HG02970 (cell line): Measurements from ENCODE around the gene KRTAP1-3.
"Not testable (repeated sequence)": the region's sequence is repeated elsewhere in the genome, so short reads cannot be mapped to it uniquely, and the experiment has no call there.

Experiments used
- ATAC-seq: cut with Tn5 transposase; IDR thresholded peaks from one replicate; pipeline ENCODE4 v1.9.1; 2021; ENCODE audit warnings: mild to moderate bottlenecking, moderate library complexity, moderate number of reproducible peaks; ENCODE audit not compliant: unreplicated experiment, low FRiP score

Gene KRTAP1-3

GRCh38 chr17:41013181-41013580 lies 21.5 kb downstream of the KRTAP1-3 start:
- no peak for ATAC-seq

GRCh38 chr17:41012326-41013120 lies 22.2 kb downstream of the KRTAP1-3 start:
- no peak for ATAC-seq

DNA sequence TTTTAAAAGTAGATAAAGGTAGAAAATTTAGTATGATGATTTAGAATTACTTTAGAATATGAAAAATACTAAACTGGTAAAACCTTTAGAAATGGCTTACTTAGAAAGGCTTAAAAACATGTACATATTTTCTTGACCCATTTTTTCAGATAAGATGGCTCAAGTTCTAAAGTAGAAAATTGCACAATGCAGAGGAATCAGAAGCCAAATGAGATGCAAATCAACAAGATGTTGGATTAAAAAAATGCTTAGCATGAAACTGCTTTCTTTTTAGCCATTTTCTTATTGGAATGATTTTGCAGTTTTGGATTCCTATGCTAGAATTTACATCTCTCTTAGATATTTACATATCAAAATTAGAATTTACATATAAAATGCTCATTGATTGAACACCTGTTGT lies 24.2 kb downstream of the KRTAP1-3 start:
- no peak for ATAC-seq

DNA sequence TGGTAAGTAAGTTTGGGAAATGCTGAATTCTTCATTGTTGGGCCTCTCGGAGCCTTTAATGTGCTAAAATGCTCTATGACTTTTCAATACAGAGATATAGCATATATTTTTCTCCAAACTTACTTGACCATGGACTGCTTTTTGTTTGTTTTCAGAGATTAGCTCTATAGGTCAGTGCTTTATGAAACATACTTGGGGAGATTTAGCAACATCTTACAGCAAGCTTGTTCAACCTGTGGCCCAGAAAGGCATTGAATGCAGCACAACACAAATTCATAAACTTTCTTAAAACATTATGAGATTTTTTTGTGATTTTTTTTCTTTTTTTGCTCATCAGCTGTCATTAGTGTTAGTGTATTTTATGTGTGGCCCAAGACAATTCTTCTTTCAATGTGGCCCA lies 24.7 kb downstream of the KRTAP1-3 start:
- ATAC-seq, result no peak

- no peak for ATAC-seq
These were observed 25.3 kb downstream of the KRTAP1-3 start for GRCh38 chr17:41009301-41009760.

- ATAC-seq, result no peak
These were observed 25.9 kb downstream of the KRTAP1-3 start, which contains the start of gene KRTAP3-1 for GRCh38 chr17:41008811-41009210. Gene KRTAP3-1, minus strand, starts transcription at chr17:41009128. Its CDS starts 54 bp downstream, at chr17:41009074.

GRCh38 chr17:41004397-41004796 lies 30.3 kb downstream of the KRTAP1-3 start:
- ATAC-seq, result no peak

DNA sequence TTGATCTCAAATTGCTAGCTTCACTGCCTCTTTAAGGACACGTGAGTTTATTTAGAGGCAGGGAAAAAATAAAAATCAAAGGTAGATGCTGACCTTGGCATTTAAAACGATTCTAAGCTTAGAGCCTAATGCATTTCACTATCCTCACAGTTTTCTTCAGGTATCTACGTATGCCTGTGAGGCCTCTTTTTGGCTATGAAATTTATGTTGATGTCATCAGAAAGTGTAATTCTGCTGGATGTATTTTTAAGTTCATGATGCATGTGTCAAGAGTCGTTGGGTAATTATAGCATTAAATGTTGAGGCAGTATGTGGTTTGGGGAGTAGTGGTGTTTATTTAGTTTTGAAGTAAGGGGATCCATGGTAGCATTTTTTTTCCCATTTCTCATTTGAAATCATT lies 30.7 kb downstream of the KRTAP1-3 start:
- no peak for ATAC-seq

DNA sequence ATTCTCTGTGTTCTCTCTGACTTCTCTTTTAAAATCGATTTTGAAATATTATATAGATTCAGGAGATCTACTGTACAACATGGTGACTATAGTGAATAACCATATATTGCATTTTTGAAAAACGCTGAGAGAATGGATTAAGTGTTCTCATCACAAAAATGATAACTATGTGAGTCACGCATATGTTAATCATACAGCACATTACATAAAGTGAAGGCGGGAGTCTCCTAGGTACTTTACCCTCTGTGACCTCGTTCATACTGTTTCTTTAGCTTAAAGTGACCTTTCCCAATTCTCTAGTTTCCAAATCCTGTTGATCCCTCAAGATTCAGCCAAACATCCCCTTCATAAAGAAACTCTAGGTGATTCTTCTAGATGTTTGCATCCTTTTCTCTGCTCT lies 31.9 kb downstream of the KRTAP1-3 start:
- ATAC-seq, result no peak

DNA sequence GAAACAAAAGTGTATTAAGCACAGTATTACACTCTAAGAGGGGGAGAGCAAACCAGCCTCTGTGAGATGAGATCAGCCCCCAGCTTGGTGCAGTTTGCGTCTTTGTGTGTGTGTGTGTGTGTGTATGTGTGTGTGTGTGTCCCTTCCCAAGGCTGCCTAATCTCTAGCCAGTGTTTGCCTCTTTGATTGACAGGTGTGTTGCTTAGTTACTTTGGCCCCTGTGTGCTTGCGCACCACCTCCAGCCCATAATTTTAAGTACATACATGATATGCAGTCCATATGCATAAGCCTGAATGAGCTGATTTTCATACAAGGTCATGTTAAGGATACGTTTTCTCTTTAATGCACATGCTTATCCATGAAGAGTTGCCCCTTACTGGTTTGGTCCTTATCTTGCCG lies 32.9 kb downstream of the KRTAP1-3 start:
- ATAC-seq, result no peak

DNA sequence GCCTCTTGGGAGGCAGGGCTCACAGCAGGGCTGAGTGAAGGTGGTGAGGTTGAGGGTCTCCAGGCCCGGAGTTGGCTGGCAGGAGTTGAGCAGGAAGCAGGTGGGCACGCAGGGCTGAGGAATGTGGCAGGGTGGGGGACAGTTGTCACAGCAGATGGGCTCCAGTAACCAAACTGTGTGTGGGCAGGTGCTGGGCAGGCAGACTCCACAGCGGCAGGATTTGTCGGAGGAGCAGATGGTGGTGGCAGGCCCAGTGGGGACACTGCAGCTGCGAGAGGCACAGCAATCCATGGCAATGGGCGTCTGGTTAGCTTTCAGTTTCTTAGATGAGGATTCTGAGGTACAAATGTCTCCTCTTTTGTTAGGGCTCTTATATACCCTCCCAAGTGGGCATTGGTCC lies 35.1 kb downstream of the KRTAP1-3 start, which contains the start of gene KRTAP3-2:
TSS of gene KRTAP3-2 (minus strand) at position 344 of the 400 bp plus-strand sequence. CDS start at position 291, 53 bp downstream.
- ATAC-seq, result not testable (repeated sequence)

DNA sequence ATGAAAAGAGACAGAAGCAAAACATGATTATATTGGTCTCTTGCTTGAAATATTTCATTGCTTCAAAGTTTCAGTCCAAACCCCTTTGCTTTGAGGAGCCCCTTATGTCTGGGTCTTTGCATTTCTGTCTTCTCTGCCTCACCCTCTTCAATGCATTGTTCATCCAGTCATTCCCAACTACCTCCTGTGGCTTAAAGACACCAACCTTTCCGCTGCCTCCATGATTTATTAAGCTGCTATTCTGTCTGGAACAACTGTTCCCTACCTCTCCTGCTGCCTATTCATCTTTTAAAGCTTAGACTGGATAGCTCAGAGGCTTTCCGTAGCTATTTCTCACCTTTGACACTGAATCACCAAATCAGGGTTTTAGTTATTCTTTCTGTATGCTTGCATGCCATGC lies 37.3 kb downstream of the KRTAP1-3 start:
- no peak for ATAC-seq

DNA sequence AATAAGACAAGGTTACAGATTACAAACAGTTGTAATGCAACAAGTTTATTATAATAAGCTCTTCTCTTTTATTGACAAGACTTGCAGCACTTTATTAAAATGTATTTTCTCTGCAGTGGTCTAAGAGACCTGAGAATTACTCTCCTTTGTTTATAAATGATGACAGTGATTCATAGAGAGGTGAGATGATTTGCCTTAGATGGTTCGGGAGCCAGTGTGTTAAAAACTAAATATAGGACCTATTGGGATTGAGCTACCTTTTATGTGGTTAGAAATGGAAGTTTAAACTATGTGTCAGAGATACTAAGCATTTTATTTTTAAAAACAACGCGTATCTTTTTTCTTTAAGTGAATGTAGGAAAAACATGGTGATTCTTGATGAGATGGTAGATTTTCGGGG lies 37.8 kb downstream of the KRTAP1-3 start:
- no peak for ATAC-seq

DNA sequence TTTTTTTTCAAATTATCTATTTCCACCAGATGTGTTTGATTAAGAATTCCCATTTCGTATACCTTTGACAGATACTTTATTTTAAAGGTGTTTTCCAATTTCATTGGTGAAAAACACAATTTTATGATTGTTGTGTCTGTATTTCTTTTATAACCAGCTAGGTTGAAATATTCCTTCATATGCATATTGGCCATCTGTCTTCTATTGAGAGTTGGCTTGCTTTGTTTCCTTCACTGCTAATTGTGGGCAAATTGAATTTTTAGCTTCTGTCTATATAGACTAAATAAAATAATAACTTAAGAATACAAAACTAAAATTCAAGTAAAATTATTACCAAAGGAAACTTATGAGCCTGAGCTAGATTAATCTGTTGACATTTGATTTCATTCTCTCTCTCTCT lies 39.6 kb downstream of the KRTAP1-3 start:
- no peak for ATAC-seq

DNA sequence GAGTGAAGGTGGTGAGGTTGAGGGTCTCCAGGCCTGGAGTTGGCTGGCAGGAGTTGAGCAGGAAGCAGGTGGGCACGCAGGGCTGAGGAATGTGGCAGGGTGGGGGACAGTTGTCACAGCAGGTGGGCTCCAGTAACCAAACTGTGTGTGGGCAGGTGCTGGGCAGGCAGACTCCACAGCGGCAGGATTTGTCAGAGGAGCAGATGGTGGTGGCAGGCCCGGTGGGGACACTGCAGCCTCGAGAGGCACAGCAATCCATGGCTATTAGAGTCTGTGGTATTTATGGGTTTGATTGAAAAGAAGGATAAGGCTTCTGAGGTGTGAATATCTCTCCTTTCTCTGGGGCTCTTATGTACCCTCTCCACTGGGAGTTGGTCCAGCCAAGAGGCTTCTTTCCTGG lies 40.8 kb downstream of the KRTAP1-3 start, which contains the start of gene KRTAP3-3:
TSS of gene KRTAP3-3 (minus strand) at position 326 of the 400 bp plus-strand sequence. CDS start at position 259, 67 bp downstream.
- no peak for ATAC-seq

DNA sequence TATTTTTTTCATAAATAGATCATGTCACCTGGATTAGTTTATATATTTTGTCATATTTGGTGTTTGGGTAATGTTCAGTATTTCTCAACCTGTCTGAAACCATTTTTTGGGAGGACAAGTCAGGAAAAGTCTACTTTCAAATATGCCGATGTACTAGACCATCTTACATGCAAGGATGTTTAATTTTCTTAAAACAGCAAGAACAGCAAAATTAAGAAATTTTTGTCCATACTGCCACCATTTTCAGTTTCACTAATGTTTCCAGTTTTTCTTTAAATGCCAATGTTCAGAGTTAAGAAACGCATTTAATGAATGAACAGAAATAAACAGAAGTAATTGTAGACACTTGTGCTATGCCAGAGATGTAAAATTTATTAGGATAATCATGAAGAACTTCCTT lies 41.6 kb downstream of the KRTAP1-3 start:
- ATAC-seq, result no peak

DNA sequence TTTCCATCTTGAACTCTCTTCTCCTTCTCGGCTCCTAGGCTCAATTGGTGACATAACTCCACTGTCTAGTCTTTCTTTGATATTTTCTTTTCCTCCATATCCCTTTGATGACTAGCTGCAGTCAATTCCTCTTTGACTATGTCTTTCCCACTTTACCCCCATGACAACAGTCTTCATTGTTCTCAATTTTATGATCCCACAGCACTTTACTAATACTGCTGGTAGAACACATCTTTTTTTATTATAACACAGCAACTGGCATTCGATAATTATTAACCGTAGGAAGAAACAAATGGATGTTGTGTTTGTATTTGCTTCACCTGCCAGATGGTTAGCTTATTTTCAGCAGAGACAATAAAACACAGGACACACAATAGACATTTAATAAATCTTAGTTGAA lies 42.0 kb downstream of the KRTAP1-3 start:
- no peak for ATAC-seq

- ATAC-seq, result no peak
These were observed 47.8 kb downstream of the KRTAP1-3 start for GRCh38 chr17:40986920-40987319.

DNA sequence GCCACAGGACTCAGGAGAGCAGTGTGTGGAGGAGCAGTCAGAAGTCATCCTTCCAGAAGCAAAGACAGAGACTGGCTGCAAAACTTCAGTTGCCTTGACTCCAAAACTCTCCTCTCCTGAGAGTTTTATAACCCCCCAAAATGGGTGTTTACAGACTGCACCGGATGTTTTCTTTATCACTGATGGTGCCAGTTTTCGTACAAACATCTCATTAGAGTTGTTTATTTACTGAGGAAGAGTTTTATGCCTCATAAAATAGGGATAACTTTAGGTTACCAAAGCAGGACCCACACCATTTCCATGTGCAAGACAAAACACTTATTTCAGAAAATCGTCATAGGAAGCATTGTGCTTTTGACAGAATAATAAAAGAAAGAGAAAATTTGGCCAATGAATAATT lies 50.4 kb downstream of the KRTAP1-3 start, which contains the start of gene KRT40:
TSS of gene KRT40 (minus strand) at position 101 of the 400 bp plus-strand sequence. CDS start at position 48, 53 bp downstream.
- ATAC-seq, result no peak
